ENCODE measurements around the gene MIPEP. TPM values are rescaled to one million over a fixed set of nuclear protein-coding genes. Genes with fewer than 3 reads are reported as not detected.

The MIPEP gene
- total RNA-seq, 1 experiment from 2014 or later: 24.7 TPM

DNA sequence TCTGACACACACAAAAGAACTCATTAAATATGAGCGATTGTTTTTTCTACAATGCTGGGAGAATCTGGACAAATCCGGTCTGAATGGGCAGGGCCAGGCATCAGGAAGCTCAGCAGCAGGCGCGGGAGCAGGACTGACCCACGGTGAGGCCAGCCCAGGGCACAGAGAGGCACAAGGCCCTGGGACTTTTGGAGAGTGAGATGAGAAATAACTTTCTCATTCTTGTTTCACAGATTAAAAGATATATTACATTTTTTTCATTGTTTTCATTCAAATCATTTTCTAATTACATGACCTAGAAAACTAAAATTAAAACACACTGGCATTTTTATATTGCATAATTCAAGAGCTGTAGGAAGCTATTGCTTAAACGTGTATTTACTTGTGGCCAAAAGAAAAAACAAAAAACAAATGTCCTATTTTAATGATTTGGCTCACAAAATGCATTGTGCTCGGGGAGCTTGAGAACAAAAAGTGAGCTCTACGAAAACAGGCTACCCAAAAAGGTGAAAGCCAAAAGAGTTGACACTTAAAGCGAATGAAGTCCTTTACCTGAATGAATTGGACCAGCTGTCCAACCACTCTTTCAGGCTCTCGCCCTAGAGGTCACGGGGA, 185.8 kb downstream of the MIPEP start:
- Mint-ChIP-seq H3K4me3 (ENCODE audit: unreplicated experiment) (no peak overlapping the region), H3K27ac (ENCODE audit: low read depth, unreplicated experiment) (no peak overlapping the region), H3K4me1 (ENCODE audit: insufficient read depth, unreplicated experiment) (no peaks in the 10 kb centered on the region), H3K27me3 (ENCODE audit: insufficient read depth, unreplicated experiment) (no peaks in the 10 kb centered on the region), H3K36me3 (ENCODE audit: insufficient read depth, unreplicated experiment) (no peaks in the 10 kb centered on the region), H3K9me3 (ENCODE audit: unreplicated experiment) (no peaks in the 10 kb centered on the region)
- CTCF ChIA-PET: interaction anchor here (0.9 to 1.0 kb wide), 2 partner anchors 87 to 124 kb away, joined by 3 read pairs; no protein-coding TSS in a partner anchor
- no peak for TF ChIP-seq CTCF (IDR thresholded peaks at IDR 0.05; ENCODE audit: unreplicated experiment)
- no peak for DNase-seq (ENCODE audit: unreplicated experiment)
- BruUV-seq (replicated peaks): no TSS peak
- intact Hi-C loops (cut with micrococcal nuclease): no loop called here
- POLR2A ChIA-PET: interaction anchor here (0.6 kb wide), 2 partner anchors 186 to 236 kb away, joined by 3 read pairs; partner anchors contain the start of gene MIPEP

DNA sequence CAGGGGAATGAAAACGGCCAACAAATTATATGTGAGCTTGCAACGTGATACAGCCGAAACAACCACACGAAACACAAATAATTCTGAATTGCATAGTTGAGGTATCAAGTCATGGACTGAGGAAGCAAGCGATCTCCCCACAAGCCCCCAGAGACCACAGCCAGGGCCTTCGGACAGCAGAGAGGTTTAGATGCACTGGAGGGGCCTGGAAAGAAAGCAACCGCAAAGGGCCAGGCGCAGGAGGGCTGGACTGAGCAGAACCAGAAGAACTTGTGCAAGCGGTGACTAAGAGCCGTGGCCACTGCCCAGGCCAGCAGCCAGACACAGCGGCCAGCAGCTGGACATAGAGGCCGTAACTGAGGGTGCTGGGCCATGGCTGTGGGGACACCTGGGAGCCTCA, 187.6 kb downstream of the MIPEP start:
- CTCF ChIA-PET: no interaction called here
- DNase-seq (ENCODE audit: unreplicated experiment): no peak
- TF ChIP-seq CTCF (IDR thresholded peaks at IDR 0.05; ENCODE audit: unreplicated experiment): no peak
- no peaks in the 10 kb centered on the region for H3K9me3 Mint-ChIP-seq (ENCODE audit: unreplicated experiment)
- H3K27ac Mint-ChIP-seq (ENCODE audit: low read depth, unreplicated experiment): no peak overlapping the region
- POLR2A ChIA-PET: no interaction called here
- H3K4me3 Mint-ChIP-seq (ENCODE audit: unreplicated experiment): no peak overlapping the region
- H3K36me3 Mint-ChIP-seq (ENCODE audit: insufficient read depth, unreplicated experiment): no peaks in the 10 kb centered on the region
- no peaks in the 10 kb centered on the region for H3K27me3 Mint-ChIP-seq (ENCODE audit: insufficient read depth, unreplicated experiment)
- no TSS peak for BruUV-seq (replicated peaks)
- no peaks in the 10 kb centered on the region for H3K4me1 Mint-ChIP-seq (ENCODE audit: insufficient read depth, unreplicated experiment)
- intact Hi-C loops (cut with micrococcal nuclease): no loop called here

DNA sequence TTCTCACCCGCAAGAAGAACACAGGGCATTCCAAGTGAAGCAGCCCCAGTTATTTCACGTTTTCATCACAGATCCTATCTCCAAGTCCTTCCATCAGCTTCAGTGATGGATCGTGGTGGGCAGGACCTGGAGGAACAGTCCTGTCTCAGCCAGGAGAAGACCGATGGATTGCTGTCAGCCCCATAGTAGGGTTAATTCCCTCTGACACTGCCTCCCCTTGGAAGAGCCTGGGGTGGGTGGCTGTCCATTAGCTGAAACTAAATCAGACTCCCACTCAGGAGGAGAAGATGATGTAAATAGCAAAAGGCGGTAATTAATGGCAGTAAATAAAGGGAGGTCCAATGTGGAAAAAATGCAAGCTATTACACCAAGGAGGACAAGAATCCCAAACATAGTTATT, 188.0 kb downstream of the MIPEP start:
- TF ChIP-seq CTCF (IDR thresholded peaks at IDR 0.05; ENCODE audit: unreplicated experiment): no peak
- no peak for DNase-seq (ENCODE audit: unreplicated experiment)
- Mint-ChIP-seq H3K27ac (ENCODE audit: low read depth, unreplicated experiment) (no peak overlapping the region), H3K4me3 (ENCODE audit: unreplicated experiment) (no peak overlapping the region), H3K27me3 (ENCODE audit: insufficient read depth, unreplicated experiment) (no peaks in the 10 kb centered on the region), H3K36me3 (ENCODE audit: insufficient read depth, unreplicated experiment) (no peaks in the 10 kb centered on the region), H3K9me3 (ENCODE audit: unreplicated experiment) (no peaks in the 10 kb centered on the region), H3K4me1 (ENCODE audit: insufficient read depth, unreplicated experiment) (no peaks in the 10 kb centered on the region)
- BruUV-seq (replicated peaks): no TSS peak
- ChIA-PET CTCF (no interaction called here), POLR2A (no interaction called here)
- intact Hi-C loops (cut with micrococcal nuclease): no loop called here

- Mint-ChIP-seq H3K4me1 (ENCODE audit: insufficient read depth, unreplicated experiment) (no peaks in the 10 kb centered on the region), H3K27me3 (ENCODE audit: insufficient read depth, unreplicated experiment) (no peaks in the 10 kb centered on the region), H3K4me3 (ENCODE audit: unreplicated experiment) (no peak overlapping the region), H3K9me3 (ENCODE audit: unreplicated experiment) (no peaks in the 10 kb centered on the region), H3K27ac (ENCODE audit: low read depth, unreplicated experiment) (no peak overlapping the region), H3K36me3 (ENCODE audit: insufficient read depth, unreplicated experiment) (no peaks in the 10 kb centered on the region)
- BruUV-seq (replicated peaks): no TSS peak
- POLR2A ChIA-PET: no interaction called here
- DNase-seq (ENCODE audit: unreplicated experiment): no peak
- CTCF ChIA-PET: no interaction called here
- intact Hi-C loops (cut with micrococcal nuclease): no loop called here
- no peak for TF ChIP-seq CTCF (IDR thresholded peaks at IDR 0.05; ENCODE audit: unreplicated experiment)
Observed at GRCh38 chr13:23699271-23699670, 189.9 kb downstream of the MIPEP start.
